ENCODE results near the gene SPATA16.

DNA sequence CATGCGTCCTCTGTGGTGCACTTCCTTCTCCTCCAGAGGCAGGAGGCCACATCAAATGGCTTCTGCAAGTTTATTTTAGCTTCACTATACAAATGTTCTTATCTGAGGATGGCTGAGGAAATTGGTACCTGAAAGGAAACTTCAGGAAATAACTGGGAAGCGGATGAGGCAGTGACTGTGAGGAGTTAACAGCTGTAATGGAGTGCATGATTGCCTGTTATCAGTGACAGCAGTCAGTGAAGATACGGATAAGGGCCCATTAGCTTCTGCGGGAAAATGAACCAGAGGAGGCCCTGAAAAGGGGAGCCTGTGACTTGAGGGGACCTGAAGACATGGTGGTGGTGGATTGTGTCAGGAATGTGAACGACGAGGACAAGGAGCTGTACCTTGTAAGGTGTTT, 51.8 kb downstream of the SPATA16 start:
- TF ChIP-seq, protein P1, sequence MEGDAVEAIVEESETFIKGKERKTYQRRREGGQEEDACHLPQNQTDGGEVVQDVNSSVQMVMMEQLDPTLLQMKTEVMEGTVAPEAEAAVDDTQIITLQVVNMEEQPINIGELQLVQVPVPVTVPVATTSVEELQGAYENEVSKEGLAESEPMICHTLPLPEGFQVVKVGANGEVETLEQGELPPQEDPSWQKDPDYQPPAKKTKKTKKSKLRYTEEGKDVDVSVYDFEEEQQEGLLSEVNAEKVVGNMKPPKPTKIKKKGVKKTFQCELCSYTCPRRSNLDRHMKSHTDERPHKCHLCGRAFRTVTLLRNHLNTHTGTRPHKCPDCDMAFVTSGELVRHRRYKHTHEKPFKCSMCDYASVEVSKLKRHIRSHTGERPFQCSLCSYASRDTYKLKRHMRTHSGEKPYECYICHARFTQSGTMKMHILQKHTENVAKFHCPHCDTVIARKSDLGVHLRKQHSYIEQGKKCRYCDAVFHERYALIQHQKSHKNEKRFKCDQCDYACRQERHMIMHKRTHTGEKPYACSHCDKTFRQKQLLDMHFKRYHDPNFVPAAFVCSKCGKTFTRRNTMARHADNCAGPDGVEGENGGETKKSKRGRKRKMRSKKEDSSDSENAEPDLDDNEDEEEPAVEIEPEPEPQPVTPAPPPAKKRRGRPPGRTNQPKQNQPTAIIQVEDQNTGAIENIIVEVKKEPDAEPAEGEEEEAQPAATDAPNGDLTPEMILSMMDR (IDR thresholded peaks at IDR 0.05), result no peak
- no peak for TF ChIP-seq POLR2A (IDR thresholded peaks at IDR 0.05)

Data from thyroid gland (tissue), 4 donors.